Measurements from ENCODE around the gene HOXB4. TPM values are rescaled to one million over a fixed set of nuclear protein-coding genes. Genes with fewer than 3 reads are reported as not detected.

HOXB4 gene
- polyA plus RNA-seq, 1 of the 3 experiments (the other 2 are of a cell fraction) = 0.03 TPM

- Histone ChIP-seq H3K36me3 (replicated peaks in 1 of 2; ENCODE audit: control insufficient read depth in 1 of 2, insufficient read depth in 2 of 2, low read length in 1 of 2) (no peaks in the 10 kb centered on the region), H3K9me2 (no peaks in the 10 kb centered on the region), H3K4me1 (ENCODE audit: control insufficient read depth in 1 of 2, insufficient read depth in 2 of 2, low read depth in 1 of 2, low read length in 1 of 2) (peaks cover 2 to 3% of the 10 kb centered on the region in 2 experiments; a peak in 1 of 4 replicates), H2AFZ (ENCODE audit: low read depth) (no peak overlapping the region), H3K4me2 (no peak overlapping the region), H3K9me3 (no peaks in the 10 kb centered on the region), H4K20me1 (ENCODE audit: insufficient read depth) (no peaks in the 10 kb centered on the region), H3F3A (replicated peaks; ENCODE audit: insufficient read depth) (no peaks in the 10 kb centered on the region), H3K27me3 (ENCODE audit: insufficient read depth) (peaks cover 100% of the 10 kb centered on the region), H3K4me3 (ENCODE audit: low read depth in 2 of 2, low read length in 1 of 2) (no peak overlapping the region), H3K27ac (ENCODE audit: low read depth in 2 of 2, low read length in 1 of 2) (no peak overlapping the region), H3K79me2 (ENCODE audit: insufficient read depth) (no peaks in the 10 kb centered on the region), H3K9ac (no peak overlapping the region)
- DNase-seq = no peak
- CTCF ChIA-PET = interaction anchor here (0.6 to 3.3 kb wide), 13 partner anchors 12 to 639 kb away, joined by 3 to 20 read pairs (median 3); no protein-coding TSS in a partner anchor
- WGBS (ENCODE audit: low lambda C conversion rate) = 8% methylated on average over 5 of the region's 5 CpGs
- POLR2A ChIA-PET = no interaction called here
- TF ChIP-seq GABPA (IDR thresholded peaks at IDR 0.05; ENCODE audit: low read depth) (no peak), NRF1 (IDR thresholded peaks at IDR 0.05; ENCODE audit: low read depth, low read length) (no peak), SIN3A (IDR thresholded peaks at IDR 0.05; ENCODE audit: borderline replicate concordance, low read depth, low read length) (no peak), EZH2phosphoT487 (IDR thresholded peaks at IDR 0.05; ENCODE audit: borderline replicate concordance, low read depth) (0 out of 2 replicates have a peak, but pooled peaks have one; percentile 50), RAD21 (IDR thresholded peaks at IDR 0.05; ENCODE audit: low read length) (no peak), YY1 (IDR thresholded peaks at IDR 0.05; ENCODE audit: low read depth) (no peak), RXRA (IDR thresholded peaks at IDR 0.05; ENCODE audit: borderline replicate concordance, low read depth) (no peak), GATA2 (CRISPR knock-in tag; IDR thresholded peaks at IDR 0.05) (no peak)
Measured at GRCh38 chr17:48587276-48588073, 9.3 kb upstream of the HOXB4 start.

- no peaks in the 10 kb centered on the region for H3F3A ChIP-seq (replicated peaks; ENCODE audit: insufficient read depth)
- ChIA-PET POLR2A (no interaction called here), CTCF (interaction anchor here (0.6 to 3.3 kb wide), 9 partner anchors 12 to 630 kb away, joined by 3 to 20 read pairs (median 3); no protein-coding TSS in a partner anchor)
- WGBS (ENCODE audit: low lambda C conversion rate) = 23% methylated on average over 34 of the region's 34 CpGs
- peak; percentile 89; the same call in 1 of the 2 replicates for TF ChIP-seq EZH2phosphoT487 (IDR thresholded peaks at IDR 0.05; ENCODE audit: borderline replicate concordance, low read depth)
- no peak for TF ChIP-seq RAD21 (IDR thresholded peaks at IDR 0.05; ENCODE audit: low read length)
- peaks cover 2 to 3% of the 10 kb centered on the region in 2 experiments; a peak in 1 of 4 replicates for H3K4me1 ChIP-seq (ENCODE audit: control insufficient read depth in 1 of 2, insufficient read depth in 2 of 2, low read depth in 1 of 2, low read length in 1 of 2)
- no peaks in the 10 kb centered on the region for H3K79me2 ChIP-seq (ENCODE audit: insufficient read depth)
- no peaks in the 10 kb centered on the region for H3K9me3 ChIP-seq
- H3K27me3 ChIP-seq (ENCODE audit: insufficient read depth) = peaks cover 100% of the 10 kb centered on the region
- H3K36me3 ChIP-seq (replicated peaks in 1 of 2; ENCODE audit: control insufficient read depth in 1 of 2, insufficient read depth in 2 of 2, low read length in 1 of 2) = no peaks in the 10 kb centered on the region
- DNase-seq = no peak
- no peaks in the 10 kb centered on the region for H4K20me1 ChIP-seq (ENCODE audit: insufficient read depth)
- peak overlapping the region; percentile 74; the same call in 1 of the 2 replicates for H3K4me2 ChIP-seq
- H3K9me2 ChIP-seq = no peaks in the 10 kb centered on the region
- H3K4me3 ChIP-seq (ENCODE audit: low read depth in 2 of 2, low read length in 1 of 2) = no peak overlapping the region
- no peak overlapping the region for H3K27ac ChIP-seq (ENCODE audit: low read depth in 2 of 2, low read length in 1 of 2)
- H3K9ac ChIP-seq = no peak overlapping the region
- H2AFZ ChIP-seq (ENCODE audit: low read depth) = no peak overlapping the region
Measured at GRCh38 chr17:48586355-48587258, 8.5 kb upstream of the HOXB4 start.

All from SK-N-SH (cell line).